Activated T-cell treated with anti-CD3 and anti-CD28 coated beads, Interleukin-2, amount 50 U/mL, for 72 hours (primary cell): ENCODE measurements around the gene TAF12. TPM values are rescaled to one million over a fixed set of nuclear protein-coding genes. Genes with fewer than 3 reads are reported as not detected.
"Not testable (repeated sequence)": the region's sequence is repeated elsewhere in the genome, so short reads cannot be mapped to it uniquely, and the experiment has no call there.

Source experiments
- ATAC-seq, 2 donors: fragments of 150-1000 bp; cut with Tn5 transposase; replicated peaks in 1 of 2; 2 replicates each; pipeline ENCODE4 v1.10.0; 2021; ENCODE audit warnings: moderate library complexity in 2 of 2, mild to moderate bottlenecking in 1 of 2
- DNase-seq, 2 donors: peaks; one replicate each; pipeline ENCODE4 v3.0.0; 2021 to 2022; ENCODE audit warnings: mixed read lengths in 1 of 2
- H3K27ac Mint-ChIP-seq: one replicate; pipeline ENCODE4 v1.8.0; 2022; ENCODE audit warnings: mild to moderate bottlenecking, moderate library complexity, mixed read lengths
- H3K27me3 Mint-ChIP-seq: one replicate; pipeline ENCODE4 v1.8.0; 2022; ENCODE audit warnings: low read depth, mixed read lengths
- H3K36me3 Mint-ChIP-seq, 2 donors: one replicate each; pipeline ENCODE4 v1.8.0; 2022; ENCODE audit warnings: mixed read lengths in 2 of 2, mild to moderate bottlenecking in 1 of 2; ENCODE audit not compliant: insufficient read depth in 2 of 2
- H3K4me1 Mint-ChIP-seq: one replicate; pipeline ENCODE4 v1.8.0; 2022; ENCODE audit warnings: low read depth, mixed read lengths
- H3K4me3 Mint-ChIP-seq, 2 donors: one replicate each; pipeline ENCODE4 v1.8.0; 2022; ENCODE audit warnings: mild to moderate bottlenecking in 2 of 2, mixed read lengths in 2 of 2, moderate library complexity in 2 of 2
- H3K9me3 Mint-ChIP-seq, 2 donors: one replicate each; pipeline ENCODE4 v1.8.0; 2022; ENCODE audit warnings: mixed read lengths in 2 of 2
- total RNA-seq, 2 donors: library from RNA; stranded (reverse); gene quantifications; one replicate each; pipeline ENCODE4 v1.2.3, GENCODE V29; 2022

The TAF12 gene
- 10 to 100 TPM; 23.9 to 28.7 TPM for total RNA-seq

- peaks cover 5 to 8% of the 10 kb centered on the region in 2 donors for H3K36me3 Mint-ChIP-seq
- DNase-seq = peak; percentile 89 to 90
- H3K27ac Mint-ChIP-seq = peak within 1 kb of the TSS; percentile 98
- no peaks in the 10 kb centered on the region for H3K27me3 Mint-ChIP-seq
- H3K4me1 Mint-ChIP-seq = peaks cover 60% of the 10 kb centered on the region
- peak within 1 kb of the TSS; percentile 99 for H3K4me3 Mint-ChIP-seq
- H3K9me3 Mint-ChIP-seq = no peaks in the 10 kb centered on the region
- peak; percentile 89 to 92 for ATAC-seq
Observed at GRCh38 chr1:28642847-28643635, at the start of gene TAF12. TAF12 (minus strand) TSS chr1:28643067; CDS start chr1:28622081, 20,986 bp downstream.

- H3K36me3 Mint-ChIP-seq = peaks cover 0 to 17% of the 10 kb centered on the region in 2 donors
- H3K4me3 Mint-ChIP-seq = not testable (repeated sequence)
Observed at GRCh38 chr1:28691627-28692026, 48.8 kb upstream of the TAF12 start.

GRCh38 chr1:28684937-28685336 lies 42.1 kb upstream of the TAF12 start:
- Mint-ChIP-seq H3K27me3 (no peaks in the 10 kb centered on the region), H3K4me1 (peaks cover 5% of the 10 kb centered on the region), H3K27ac (no peak overlapping the region), H3K9me3 (no peaks in the 10 kb centered on the region), H3K4me3 (no peak overlapping the region), H3K36me3 (peaks cover 4 to 8% of the 10 kb centered on the region in 2 donors)
- no peak for DNase-seq
- ATAC-seq = no peak

More at GRCh38 chr1:28691627-28692026, 48.8 kb upstream of the TAF12 start:
- H3K4me1 Mint-ChIP-seq, H3K27me3 Mint-ChIP-seq, ATAC-seq, H3K27ac Mint-ChIP-seq, H3K9me3 Mint-ChIP-seq, DNase-seq: not testable (repeated sequence)

- no peak overlapping the region for H3K4me3 Mint-ChIP-seq
- H3K36me3 Mint-ChIP-seq = peaks cover 4 to 8% of the 10 kb centered on the region in 2 donors
- no peak overlapping the region for H3K27ac Mint-ChIP-seq
- no peaks in the 10 kb centered on the region for H3K9me3 Mint-ChIP-seq
- no peaks in the 10 kb centered on the region for H3K27me3 Mint-ChIP-seq
- peaks cover 5% of the 10 kb centered on the region for H3K4me1 Mint-ChIP-seq
- DNase-seq = no peak
- ATAC-seq = peak in 1 of 2 donors; percentile 47
Observed at GRCh38 chr1:28682840-28683239, 40.0 kb upstream of the TAF12 start.

- Mint-ChIP-seq H3K9me3 (no peaks in the 10 kb centered on the region), H3K4me1 (peaks cover 5% of the 10 kb centered on the region), H3K4me3 (no peak overlapping the region), H3K27ac (no peak overlapping the region), H3K36me3 (peaks cover 4% of the 10 kb centered on the region in 2 donors), H3K27me3 (no peaks in the 10 kb centered on the region)
- no peak for DNase-seq
- no peak for ATAC-seq
Observed at GRCh38 chr1:28680151-28680550, 37.3 kb upstream of the TAF12 start.

- Mint-ChIP-seq H3K4me3 (no peak overlapping the region), H3K27me3 (no peaks in the 10 kb centered on the region), H3K36me3 (peaks cover 0 to under 1% of the 10 kb centered on the region in 2 donors), H3K27ac (no peak overlapping the region), H3K4me1 (peaks cover under 1% of the 10 kb centered on the region), H3K9me3 (no peaks in the 10 kb centered on the region)
- ATAC-seq (no peak), DNase-seq (no peak)
Observed at GRCh38 chr1:28675924-28676257, 33.0 kb upstream of the TAF12 start.

- DNase-seq, H3K4me3 Mint-ChIP-seq, H3K9me3 Mint-ChIP-seq, H3K27me3 Mint-ChIP-seq, H3K27ac Mint-ChIP-seq, H3K36me3 Mint-ChIP-seq, ATAC-seq, H3K4me1 Mint-ChIP-seq: not testable (repeated sequence)
Observed at GRCh38 chr1:28672971-28673370, 30.1 kb upstream of the TAF12 start.

GRCh38 chr1:28671254-28671780 lies 28.4 kb upstream of the TAF12 start:
- H3K4me3 Mint-ChIP-seq = no peak overlapping the region
- DNase-seq = no peak
- peaks cover 5 to 6% of the 10 kb centered on the region in 2 donors for H3K36me3 Mint-ChIP-seq
- no peak overlapping the region for H3K27ac Mint-ChIP-seq
- H3K27me3 Mint-ChIP-seq = no peaks in the 10 kb centered on the region
- peaks cover 9% of the 10 kb centered on the region for H3K4me1 Mint-ChIP-seq
- no peak for ATAC-seq
- H3K9me3 Mint-ChIP-seq = no peaks in the 10 kb centered on the region

- Mint-ChIP-seq H3K36me3 (peaks cover 5 to 6% of the 10 kb centered on the region in 2 donors), H3K9me3 (no peaks in the 10 kb centered on the region), H3K27ac (peak overlapping the region; percentile 89), H3K4me1 (peaks cover 20% of the 10 kb centered on the region), H3K4me3 (peak overlapping the region; percentile 85 to 98), H3K27me3 (no peaks in the 10 kb centered on the region)
- DNase-seq = peak; percentile 38 to 45
- peak; percentile 80 to 84 for ATAC-seq
Observed at GRCh38 chr1:28668956-28669723, 26.3 kb upstream of the TAF12 start.

GRCh38 chr1:28668191-28668955 lies 25.5 kb upstream of the TAF12 start, which contains the start of gene GMEB1:
GMEB1 (plus strand) TSS chr1:28668784; CDS start chr1:28683613, 14,829 bp downstream.
- Mint-ChIP-seq H3K27me3 (no peaks in the 10 kb centered on the region), H3K27ac (peak within 1 kb of the TSS; percentile 99), H3K4me3 (peak within 1 kb of the TSS; percentile 98), H3K9me3 (no peaks in the 10 kb centered on the region), H3K36me3 (peaks cover 5 to 6% of the 10 kb centered on the region in 2 donors), H3K4me1 (peaks cover 20% of the 10 kb centered on the region)
- ATAC-seq = peak; percentile 80
- DNase-seq = peak; percentile 90 to 92

- Mint-ChIP-seq H3K36me3 (peaks cover 5 to 6% of the 10 kb centered on the region in 2 donors), H3K4me3 (peak overlapping the region; percentile 45 to 62), H3K27me3 (no peaks in the 10 kb centered on the region), H3K9me3 (no peaks in the 10 kb centered on the region), H3K27ac (peak overlapping the region; percentile 73), H3K4me1 (peaks cover 20% of the 10 kb centered on the region)
- no peak for ATAC-seq
- DNase-seq = no peak
Observed at GRCh38 chr1:28666806-28667205, 23.9 kb upstream of the TAF12 start.

- peaks cover 0 to 4% of the 10 kb centered on the region in 2 donors for H3K36me3 Mint-ChIP-seq
- no peaks in the 10 kb centered on the region for H3K27me3 Mint-ChIP-seq
Observed at GRCh38 chr1:28663871-28664470, 21.1 kb upstream of the TAF12 start.

More at GRCh38 chr1:28663871-28664470, 21.1 kb upstream of the TAF12 start:
- no peak overlapping the region for H3K4me3 Mint-ChIP-seq
- H3K27ac Mint-ChIP-seq = no peak overlapping the region
- no peaks in the 10 kb centered on the region for H3K9me3 Mint-ChIP-seq
- peaks cover 11% of the 10 kb centered on the region for H3K4me1 Mint-ChIP-seq
- DNase-seq (no peak), ATAC-seq (no peak)
